ENCODE data around the gene BAG1.
A peak's percentile ranks its signal among the peaks of the same experiment; 100 is the strongest.

Gene BAG1

DNA sequence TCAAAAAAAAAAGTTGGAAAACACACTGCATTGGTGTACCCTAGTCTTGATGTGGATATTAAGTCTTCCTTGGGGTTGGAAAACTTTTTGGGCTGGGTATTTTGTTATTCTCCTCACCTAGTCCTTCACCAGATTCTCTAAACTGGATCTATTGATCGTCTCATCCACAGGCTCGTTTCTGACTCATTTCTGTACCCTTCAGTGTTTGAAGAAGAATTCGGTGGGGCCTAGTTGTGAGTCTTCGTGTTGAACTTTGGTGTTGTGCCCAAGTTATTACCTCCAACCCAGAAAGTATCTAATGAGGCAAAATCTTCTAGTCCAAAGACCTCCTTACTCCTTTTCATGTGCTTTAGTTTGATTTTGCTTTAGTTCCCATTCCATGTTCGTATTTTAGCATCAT, 27.4 kb upstream of the BAG1 start:
- no peak overlapping the region for H3K4me3 ChIP-seq (ENCODE audit: control insufficient read depth, low read depth, low read length)
- TF ChIP-seq, protein P1, sequence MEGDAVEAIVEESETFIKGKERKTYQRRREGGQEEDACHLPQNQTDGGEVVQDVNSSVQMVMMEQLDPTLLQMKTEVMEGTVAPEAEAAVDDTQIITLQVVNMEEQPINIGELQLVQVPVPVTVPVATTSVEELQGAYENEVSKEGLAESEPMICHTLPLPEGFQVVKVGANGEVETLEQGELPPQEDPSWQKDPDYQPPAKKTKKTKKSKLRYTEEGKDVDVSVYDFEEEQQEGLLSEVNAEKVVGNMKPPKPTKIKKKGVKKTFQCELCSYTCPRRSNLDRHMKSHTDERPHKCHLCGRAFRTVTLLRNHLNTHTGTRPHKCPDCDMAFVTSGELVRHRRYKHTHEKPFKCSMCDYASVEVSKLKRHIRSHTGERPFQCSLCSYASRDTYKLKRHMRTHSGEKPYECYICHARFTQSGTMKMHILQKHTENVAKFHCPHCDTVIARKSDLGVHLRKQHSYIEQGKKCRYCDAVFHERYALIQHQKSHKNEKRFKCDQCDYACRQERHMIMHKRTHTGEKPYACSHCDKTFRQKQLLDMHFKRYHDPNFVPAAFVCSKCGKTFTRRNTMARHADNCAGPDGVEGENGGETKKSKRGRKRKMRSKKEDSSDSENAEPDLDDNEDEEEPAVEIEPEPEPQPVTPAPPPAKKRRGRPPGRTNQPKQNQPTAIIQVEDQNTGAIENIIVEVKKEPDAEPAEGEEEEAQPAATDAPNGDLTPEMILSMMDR (conservative IDR thresholded peaks at IDR 0.05; ENCODE audit: control insufficient read depth, insufficient read depth, low read depth, low read length), result no peak
- no peak for DNase-seq (ENCODE audit: low read depth)

DNA sequence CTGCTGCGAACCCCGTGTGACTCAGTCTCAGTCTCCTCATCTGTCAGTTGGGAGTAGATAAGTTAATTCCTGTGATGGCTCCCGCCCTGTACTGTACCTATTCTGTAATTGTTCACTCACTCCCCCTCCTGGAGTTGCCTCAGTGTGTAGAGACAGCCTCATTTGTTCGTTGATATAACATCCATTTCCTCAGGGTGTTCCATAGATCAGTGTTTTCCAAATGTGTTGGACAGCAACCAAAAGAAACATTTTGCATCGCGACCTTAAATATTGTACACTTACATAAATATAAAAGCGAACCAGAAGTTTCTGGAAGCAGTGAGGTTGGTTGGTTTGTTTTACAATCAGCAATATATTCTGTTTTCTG, 26.5 kb upstream of the BAG1 start:
- peak overlapping the region; percentile 92 for H3K4me3 ChIP-seq (ENCODE audit: control insufficient read depth, low read depth, low read length)

DNA sequence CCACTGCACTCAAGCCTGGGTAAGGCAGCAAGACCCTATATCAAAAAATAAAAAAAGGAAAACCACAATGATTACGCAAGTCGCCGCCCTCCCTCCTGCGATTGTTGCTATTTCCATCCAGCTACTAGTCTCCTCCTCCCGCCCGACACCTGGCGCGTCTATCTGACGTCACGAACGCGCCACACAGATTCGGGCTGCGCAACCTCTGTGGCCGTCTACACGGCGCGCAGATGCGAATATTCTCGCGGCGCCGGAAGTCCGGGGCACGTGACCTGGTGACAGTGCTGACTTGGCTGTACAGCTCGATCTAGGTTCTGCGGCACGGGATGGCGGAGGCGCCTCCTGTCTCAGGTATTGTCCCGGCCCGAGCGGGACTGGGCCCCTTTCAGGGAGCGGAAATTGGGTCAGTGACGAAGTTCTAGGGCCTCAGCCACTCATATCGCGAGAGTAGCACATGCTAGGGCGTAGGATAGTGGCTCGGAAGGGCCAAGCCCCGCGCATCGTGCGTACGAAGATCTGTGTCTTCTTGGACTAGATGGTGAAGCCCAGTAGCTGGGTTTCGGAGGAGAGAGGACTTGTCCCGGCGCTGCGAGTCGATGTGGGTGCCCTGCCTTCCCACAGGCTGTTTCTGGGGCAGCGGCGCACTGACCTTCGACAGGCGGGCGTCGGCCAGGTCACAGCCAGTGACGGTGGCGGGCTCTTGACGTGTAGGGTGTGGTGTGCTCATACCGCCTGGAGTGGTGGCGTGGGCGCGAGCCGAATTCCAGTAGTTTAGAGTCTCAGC, 25.9 kb upstream of the BAG1 start, which contains the start of gene NFX1:
NFX1 (plus strand) TSS at position 270 of the 784 bp plus-strand sequence; CDS start at position 327, 57 bp downstream.
- TF ChIP-seq, protein P1 (conservative IDR thresholded peaks at IDR 0.05; ENCODE audit: control insufficient read depth, insufficient read depth, low read depth, low read length), result no peak
- peak; percentile 99 for DNase-seq (ENCODE audit: low read depth)
- peak within 1 kb of the TSS; percentile 92 for H3K4me3 ChIP-seq (ENCODE audit: control insufficient read depth, low read depth, low read length)

More for the DNA sequence above, 26.5 kb upstream of the BAG1 start:
- TF ChIP-seq, protein P1 (conservative IDR thresholded peaks at IDR 0.05; ENCODE audit: control insufficient read depth, insufficient read depth, low read depth, low read length), result no peak
- no peak for DNase-seq (ENCODE audit: low read depth)

DNA sequence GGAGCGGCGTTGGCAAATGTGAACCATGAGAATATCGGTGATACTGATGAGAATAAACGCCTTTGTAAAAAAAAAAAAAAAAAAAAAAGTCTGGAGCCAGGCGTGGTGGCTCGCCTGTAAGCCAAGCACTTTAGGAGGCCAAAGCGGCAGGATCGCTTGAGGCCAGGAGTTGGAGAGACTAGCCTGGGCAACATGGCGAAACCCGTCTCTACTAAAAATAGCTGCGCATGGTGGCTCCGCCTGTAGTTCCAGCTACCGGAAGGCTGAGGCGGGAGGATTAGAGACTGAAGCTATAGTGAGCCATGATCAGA, 25.4 kb upstream of the BAG1 start:
- H3K4me3 ChIP-seq (ENCODE audit: control insufficient read depth, low read depth, low read length), result peak overlapping the region; percentile 92
- DNase-seq (ENCODE audit: low read depth), result no peak
- TF ChIP-seq, protein P1 (conservative IDR thresholded peaks at IDR 0.05; ENCODE audit: control insufficient read depth, insufficient read depth, low read depth, low read length), result no peak

DNA sequence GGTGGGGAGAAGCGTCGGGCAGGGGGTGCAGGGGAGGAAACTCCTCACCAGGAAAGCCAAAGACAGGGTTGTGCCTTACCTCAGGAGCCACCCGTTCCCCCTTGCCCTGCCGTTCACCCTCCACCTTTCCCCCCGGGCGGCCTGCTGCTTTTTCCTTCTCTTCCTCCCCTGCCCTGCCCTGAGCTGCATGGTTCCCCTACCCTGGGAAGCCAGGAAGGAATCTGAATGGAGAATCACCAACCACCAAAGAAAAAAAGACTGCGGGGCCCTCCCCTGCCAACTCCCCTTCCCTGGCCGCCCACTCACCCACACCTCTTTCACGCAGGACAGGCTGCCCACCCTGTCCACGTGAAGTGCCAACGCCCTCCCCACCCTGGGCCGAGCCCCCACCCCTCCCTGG, 25.0 kb upstream of the BAG1 start:
- H3K4me3 ChIP-seq (ENCODE audit: control insufficient read depth, low read depth, low read length), result peak overlapping the region; percentile 92
- TF ChIP-seq, protein P1 (conservative IDR thresholded peaks at IDR 0.05; ENCODE audit: control insufficient read depth, insufficient read depth, low read depth, low read length), result no peak
- DNase-seq (ENCODE audit: low read depth), result peak; percentile 22

DNA sequence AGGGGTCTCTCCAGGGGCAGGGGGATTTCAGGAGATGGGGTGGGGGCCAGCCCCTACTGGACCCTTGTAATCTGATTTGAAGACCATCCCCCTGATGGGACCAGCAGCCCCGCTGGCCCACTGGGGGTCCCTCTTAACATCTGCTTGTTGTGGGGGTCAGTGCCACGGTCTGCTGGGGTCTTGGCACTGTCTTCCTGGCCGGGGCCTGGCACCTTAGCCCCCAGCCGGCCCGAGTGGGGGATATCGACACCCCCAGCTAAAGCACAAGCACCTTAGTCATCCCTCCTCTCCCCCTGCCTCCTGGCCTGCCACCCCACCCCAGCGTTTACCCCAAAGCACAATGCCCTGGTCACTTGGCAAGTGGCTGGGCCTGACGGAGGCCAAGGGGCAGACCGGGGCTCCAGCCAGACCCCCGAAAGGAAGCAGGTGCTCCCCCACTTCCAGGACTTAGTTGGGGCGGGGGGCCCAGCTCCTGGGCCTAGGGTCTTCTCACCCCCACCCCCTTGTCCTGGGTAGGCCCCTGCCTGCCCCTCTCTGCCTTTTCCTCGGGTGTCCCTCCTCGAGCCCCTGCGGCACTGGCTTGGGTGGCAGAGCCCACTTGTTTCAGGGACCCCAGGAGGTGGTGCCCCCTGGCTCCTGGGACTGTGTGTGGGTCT, 24.4 kb upstream of the BAG1 start:
- DNase-seq (ENCODE audit: low read depth), result no peak
- no peak overlapping the region for H3K4me3 ChIP-seq (ENCODE audit: control insufficient read depth, low read depth, low read length)
- TF ChIP-seq, protein P1 (conservative IDR thresholded peaks at IDR 0.05; ENCODE audit: control insufficient read depth, insufficient read depth, low read depth, low read length), result no peak
